Activated T-helper 9 cell treated with anti-CD3 and anti-CD28 coated beads, Interleukin-2, amount 50 U/mL, for 16 hours (primary cell): ENCODE results near the gene RNF150.

ENCODE experiments used
- DNase-seq: peaks from one replicate; pipeline ENCODE4 v3.0.0-alpha.2; 2020; ENCODE audit warnings: low read depth

Gene RNF150

GRCh38 chr4:141022111-141022695 is 111.1 kb downstream of the RNF150 start:
- DNase-seq: no peak

GRCh38 chr4:141021397-141022110 is 111.7 kb downstream of the RNF150 start:
- DNase-seq: no peak

- DNase-seq: no peak
These were observed 112.4 kb downstream of the RNF150 start for GRCh38 chr4:141020801-141021261.

GRCh38 chr4:141019768-141020167 is 113.5 kb downstream of the RNF150 start:
- no peak for DNase-seq

- DNase-seq: no peak
These were observed 117.0 kb downstream of the RNF150 start for GRCh38 chr4:141016117-141016798.

GRCh38 chr4:141013899-141014298 is 119.4 kb downstream of the RNF150 start:
- no peak for DNase-seq

- DNase-seq: no peak
These were observed 121.4 kb downstream of the RNF150 start for GRCh38 chr4:141011901-141012315.

GRCh38 chr4:141009931-141010330 is 123.3 kb downstream of the RNF150 start:
- no peak for DNase-seq

GRCh38 chr4:141009129-141009528 is 124.1 kb downstream of the RNF150 start:
- DNase-seq: no peak

- no peak for DNase-seq
These were observed 126.9 kb downstream of the RNF150 start for GRCh38 chr4:141006242-141006802.

- DNase-seq: no peak
These were observed 128.4 kb downstream of the RNF150 start for GRCh38 chr4:141004823-141005222.

GRCh38 chr4:141003193-141003592 is 130.1 kb downstream of the RNF150 start:
- DNase-seq: no peak

- no peak for DNase-seq
These were observed 130.9 kb downstream of the RNF150 start for GRCh38 chr4:141002323-141002805.

GRCh38 chr4:140996766-140997165 is 136.5 kb downstream of the RNF150 start:
- DNase-seq: no peak

- no peak for DNase-seq
These were observed 138.2 kb downstream of the RNF150 start for GRCh38 chr4:140995058-140995457.

GRCh38 chr4:140994015-140994414 is 139.3 kb downstream of the RNF150 start:
- no peak for DNase-seq

- no peak for DNase-seq
These were observed 139.9 kb downstream of the RNF150 start for GRCh38 chr4:140993370-140993769.

GRCh38 chr4:140989944-140990343 is 143.3 kb downstream of the RNF150 start:
- DNase-seq: no peak

- no peak for DNase-seq
These were observed 147.2 kb downstream of the RNF150 start for GRCh38 chr4:140986045-140986444.

- no peak for DNase-seq
These were observed 150.5 kb downstream of the RNF150 start for GRCh38 chr4:140982613-140983340.

- no peak for DNase-seq
These were observed 152.7 kb downstream of the RNF150 start for GRCh38 chr4:140980426-140981200.
